Muscle of leg (tissue), 11 donors: ENCODE results near the gene EHBP1. TPM values are rescaled to one million over a fixed set of nuclear protein-coding genes. Genes with fewer than 3 reads are reported as not detected.
"Not testable (repeated sequence)": the region's sequence is repeated elsewhere in the genome, so short reads cannot be mapped to it uniquely, and the experiment has no call there.

ENCODE experiments used
- DNase-seq: peaks from one replicate; pipeline ENCODE4 v3.0.0; 2013
- H3K27ac ChIP-seq: one replicate; pipeline ENCODE4 v1.5.1; 2013; ENCODE audit warnings: mild to moderate bottlenecking, low read length, control low read depth
- H3K27me3 ChIP-seq: one replicate; pipeline ENCODE4 v1.6.1; 2013; ENCODE audit warnings: low read length; ENCODE audit not compliant: control insufficient read depth, insufficient read depth
- H3K36me3 ChIP-seq: one replicate; pipeline ENCODE4 v1.6.1; 2013; ENCODE audit warnings: low read length; ENCODE audit not compliant: control insufficient read depth, insufficient read depth
- H3K4me1 ChIP-seq: one replicate; pipeline ENCODE4 v1.6.1; 2013; ENCODE audit warnings: low read length; ENCODE audit not compliant: control insufficient read depth, insufficient read depth
- H3K4me3 ChIP-seq: one replicate; pipeline ENCODE4 v1.5.1; 2013; ENCODE audit warnings: low read length, control low read depth
- H3K9me3 ChIP-seq: replicated peaks from 2 replicates; pipeline ENCODE4 v1.6.1; 2013; ENCODE audit warnings: low read depth, low read length; ENCODE audit not compliant: control insufficient read depth
- WGBS: methylation state at CpG from one replicate; pipeline ENCODE4 v1.1.5; 2013; ENCODE audit warnings: missing lambda C conversion rate; ENCODE audit not compliant: insufficient coverage; 5-methylcytosine and 5-hydroxymethylcytosine counted together
- polyA plus RNA-seq, 8 donors: library from polyadenylated mRNA; unstranded; fragments of 120-200 nt; gene quantifications; one replicate each; pipeline versions ENCODE4 v1.2.1 to v1.2.3, GENCODE V29; 2013; ENCODE audit warnings: inconsistent platforms in 1 of 8, low replicate concordance in 1 of 8; ENCODE audit not compliant: insufficient read length in 8 of 8, insufficient read depth in 1 of 8
- total RNA-seq: library from RNA; stranded (reverse); fragments of 120-200 nt; gene quantifications from one replicate; pipeline ENCODE4 v1.2.4, GENCODE V29; 2013

EHBP1 gene
- total and polyA plus RNA-seq, 9 donors, result 21.8 to 41.1 (median 31.4) TPM

DNA sequence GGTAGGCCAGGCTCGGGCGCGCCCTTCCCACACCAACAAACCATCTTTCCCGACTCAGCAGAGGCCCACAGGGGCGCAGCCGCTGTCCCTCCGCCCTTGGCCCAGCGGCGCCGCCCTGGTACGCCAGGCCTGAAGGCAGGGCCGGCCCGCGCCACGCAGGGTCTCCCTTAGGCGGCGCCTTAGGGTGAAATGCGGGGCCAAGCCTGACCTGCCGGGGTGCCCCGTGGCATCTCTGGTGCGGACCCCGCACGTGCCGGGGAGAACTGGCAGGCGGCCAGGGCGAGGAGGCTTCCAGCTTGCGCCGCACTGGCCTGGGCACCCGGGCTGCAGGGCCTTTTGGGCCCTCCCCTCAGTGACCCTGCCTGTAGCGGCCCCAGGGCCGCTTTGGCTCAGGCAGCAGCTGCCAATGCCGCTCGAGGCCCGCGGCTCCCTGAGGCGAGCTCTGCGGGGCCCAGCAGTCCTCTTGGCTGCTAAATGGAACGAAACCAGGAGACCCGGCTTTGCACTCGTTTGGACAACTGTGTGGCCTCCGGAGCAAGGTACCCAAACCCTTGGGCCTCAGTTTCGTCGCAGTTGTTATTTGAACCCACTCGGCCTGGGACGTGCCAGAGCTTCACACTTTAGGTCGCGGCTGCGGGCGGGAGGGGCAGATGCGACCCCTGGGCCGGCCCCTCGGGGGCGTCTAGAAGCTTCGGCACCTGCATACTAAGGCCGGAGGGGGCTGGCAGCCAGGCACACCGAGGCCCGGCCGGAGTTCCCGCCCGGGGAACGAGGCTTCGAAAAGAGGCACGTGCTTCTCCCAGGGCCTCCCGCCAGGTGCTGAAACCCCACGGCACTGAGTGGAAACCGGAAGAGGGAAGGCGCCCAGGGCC lies 353.6 kb downstream of the EHBP1 start:
- H3K4me1 ChIP-seq, result peaks cover 48% of the 10 kb centered on the region
- H3K4me3 ChIP-seq, result no peak overlapping the region
- WGBS, result 1% methylated on average over 67 of the region's 67 CpGs
- H3K36me3 ChIP-seq, result no peaks in the 10 kb centered on the region
- no peak overlapping the region for H3K27ac ChIP-seq
- no peaks in the 10 kb centered on the region for H3K9me3 ChIP-seq
- DNase-seq, result peak; percentile 47
- H3K27me3 ChIP-seq, result peaks cover 61% of the 10 kb centered on the region

DNA sequence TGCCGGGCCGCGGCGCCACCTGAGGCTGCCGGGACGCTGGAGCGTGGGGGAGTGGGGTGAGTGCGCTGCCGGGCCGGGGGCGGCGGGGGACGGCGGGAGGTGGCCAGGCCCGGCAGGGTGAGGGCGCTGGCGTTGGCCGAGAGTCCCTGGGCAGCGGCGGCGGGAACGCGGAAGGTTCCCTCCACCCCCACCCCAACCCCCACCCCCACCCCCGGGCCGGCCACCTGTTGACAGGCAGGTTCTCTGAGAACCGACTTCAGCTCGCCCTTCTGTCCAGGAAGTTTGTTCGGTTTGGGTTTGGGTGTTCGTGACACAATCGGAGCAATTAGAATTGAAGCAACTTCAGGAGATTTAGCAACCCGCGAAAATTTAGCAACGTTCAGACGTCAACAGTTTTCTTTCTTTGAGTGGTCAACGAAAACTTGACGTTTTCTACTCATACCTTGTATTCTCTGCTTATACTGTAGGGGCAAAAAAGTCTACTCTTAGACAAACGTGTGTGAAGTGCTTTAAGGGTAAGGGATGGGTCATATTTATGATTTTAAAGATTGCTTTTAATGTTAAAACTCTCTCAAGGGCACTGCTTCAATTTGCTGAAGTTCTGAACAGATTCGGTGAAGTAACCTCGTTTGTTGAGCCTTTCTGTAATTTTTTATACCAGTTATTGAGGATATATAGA lies 354.4 kb downstream of the EHBP1 start:
- Histone ChIP-seq H3K4me3 (no peak overlapping the region), H3K27me3 (peaks cover 55% of the 10 kb centered on the region), H3K4me1 (peaks cover 44% of the 10 kb centered on the region), H3K36me3 (no peaks in the 10 kb centered on the region), H3K27ac (no peak overlapping the region), H3K9me3 (no peaks in the 10 kb centered on the region)
- WGBS, result 8% methylated on average over 9 of the region's 39 CpGs
- DNase-seq, result peak; percentile 27

DNA sequence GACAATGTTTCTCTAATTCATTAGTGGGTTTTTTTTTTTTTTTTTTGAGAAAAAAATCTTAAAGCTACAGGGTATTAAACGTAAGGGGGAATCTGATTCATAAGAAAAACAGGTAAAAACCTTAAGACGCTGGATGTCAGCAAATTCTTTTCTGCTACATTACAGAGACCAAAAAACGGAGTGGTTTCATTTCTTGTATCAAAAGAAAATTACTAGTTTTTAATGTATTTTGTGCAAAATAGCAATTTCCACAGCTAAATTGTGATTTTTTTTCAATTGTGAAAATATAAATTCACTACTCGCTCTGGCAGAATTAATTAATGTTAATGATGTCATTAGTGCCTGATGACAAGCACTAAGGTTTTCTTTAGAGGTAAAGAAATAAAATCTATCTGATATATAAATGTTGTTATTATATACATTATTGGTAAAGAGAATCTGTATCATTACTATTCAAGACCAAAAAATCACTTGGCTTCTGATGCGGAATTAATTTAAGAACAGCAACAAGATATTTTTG lies 355.0 kb downstream of the EHBP1 start:
- Histone ChIP-seq H3K4me3 (no peak overlapping the region), H3K27ac (no peak overlapping the region), H3K36me3 (no peaks in the 10 kb centered on the region), H3K4me1 (peaks cover 38% of the 10 kb centered on the region), H3K9me3 (no peaks in the 10 kb centered on the region), H3K27me3 (peaks cover 49% of the 10 kb centered on the region)
- peak; percentile 31 for DNase-seq
- no CpG with 5 or more reads among the region's 5 CpGs for WGBS

DNA sequence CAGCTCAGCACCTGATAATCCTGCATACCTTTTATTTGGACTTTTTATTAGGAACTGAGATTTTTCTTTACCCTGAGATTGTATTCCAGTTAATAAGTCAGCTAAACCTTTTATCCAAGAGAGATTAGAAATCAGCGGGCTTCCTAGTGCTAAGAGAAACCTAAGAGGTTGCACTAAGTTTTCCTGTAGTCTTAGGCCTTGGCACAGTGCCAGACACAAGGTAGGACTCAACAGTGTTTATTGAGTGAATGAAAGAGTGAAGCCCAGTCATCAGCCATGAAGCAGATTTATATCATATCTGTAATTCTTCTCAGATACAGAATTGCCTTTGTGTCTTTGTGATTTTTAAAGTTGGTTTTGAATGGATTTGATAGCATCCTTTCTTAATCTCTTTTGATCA lies 358.7 kb downstream of the EHBP1 start:
- H3K4me1 ChIP-seq, result peaks cover 5% of the 10 kb centered on the region
- H3K4me3 ChIP-seq, result no peak overlapping the region
- DNase-seq, result no peak
- no peaks in the 10 kb centered on the region for H3K9me3 ChIP-seq
- no peak overlapping the region for H3K27ac ChIP-seq
- peaks cover 18% of the 10 kb centered on the region for H3K27me3 ChIP-seq
- 80% methylated on average over 1 of the region's 1 CpG for WGBS
- H3K36me3 ChIP-seq, result no peaks in the 10 kb centered on the region

DNA sequence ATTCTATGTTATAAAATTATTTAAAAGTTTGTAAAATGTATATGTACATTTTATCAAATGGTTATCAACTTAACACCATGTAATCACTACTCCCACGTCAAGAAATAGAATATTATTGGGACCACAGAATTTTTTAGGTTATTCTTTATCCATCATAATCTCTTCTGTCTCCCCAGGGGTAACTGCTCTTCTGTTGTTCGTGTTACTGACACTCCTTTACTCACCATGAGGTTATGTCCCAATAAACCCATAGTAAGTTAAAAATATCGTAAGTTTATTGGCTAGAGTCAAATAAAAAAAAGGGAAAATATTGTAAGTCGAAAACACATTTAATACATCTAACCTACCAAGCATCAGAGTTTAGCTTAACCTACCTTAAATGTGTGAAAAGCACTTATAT lies 359.1 kb downstream of the EHBP1 start:
- no CpG with 5 or more reads among the region's 4 CpGs for WGBS
- DNase-seq, result no peak

DNA sequence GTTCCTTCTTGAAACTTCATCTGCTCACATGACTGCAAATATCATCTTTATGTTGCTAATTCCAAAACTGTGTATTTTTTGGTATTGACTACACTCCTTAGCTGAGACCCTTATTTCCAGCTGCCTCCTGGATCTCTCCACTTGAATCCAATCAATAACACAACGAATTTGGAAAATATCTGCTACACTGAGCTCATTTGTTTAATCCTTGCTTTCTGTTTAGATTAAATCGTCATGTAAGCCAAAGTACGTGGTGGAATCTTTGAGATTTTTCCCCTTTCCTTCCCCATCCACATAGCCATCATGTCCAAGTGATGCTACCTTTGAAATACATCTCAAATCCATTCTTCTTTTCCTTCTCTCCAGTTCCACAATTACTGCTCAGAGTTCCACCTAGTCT lies 360.8 kb downstream of the EHBP1 start:
- Histone ChIP-seq H3K36me3 (no peaks in the 10 kb centered on the region), H3K4me3 (no peak overlapping the region), H3K4me1 (no peaks in the 10 kb centered on the region), H3K9me3 (no peaks in the 10 kb centered on the region), H3K27ac (no peak overlapping the region), H3K27me3 (peaks cover 12% of the 10 kb centered on the region)
- 72% methylated on average over 3 of the region's 3 CpGs for WGBS
- no peak for DNase-seq

More for the DNA sequence above, 359.1 kb downstream of the EHBP1 start:
- H3K4me1 ChIP-seq, result peaks cover under 1% of the 10 kb centered on the region
- H3K9me3 ChIP-seq, result no peaks in the 10 kb centered on the region
- no peaks in the 10 kb centered on the region for H3K36me3 ChIP-seq
- H3K4me3 ChIP-seq, result no peak overlapping the region
- peaks cover 17% of the 10 kb centered on the region for H3K27me3 ChIP-seq
- no peak overlapping the region for H3K27ac ChIP-seq

DNA sequence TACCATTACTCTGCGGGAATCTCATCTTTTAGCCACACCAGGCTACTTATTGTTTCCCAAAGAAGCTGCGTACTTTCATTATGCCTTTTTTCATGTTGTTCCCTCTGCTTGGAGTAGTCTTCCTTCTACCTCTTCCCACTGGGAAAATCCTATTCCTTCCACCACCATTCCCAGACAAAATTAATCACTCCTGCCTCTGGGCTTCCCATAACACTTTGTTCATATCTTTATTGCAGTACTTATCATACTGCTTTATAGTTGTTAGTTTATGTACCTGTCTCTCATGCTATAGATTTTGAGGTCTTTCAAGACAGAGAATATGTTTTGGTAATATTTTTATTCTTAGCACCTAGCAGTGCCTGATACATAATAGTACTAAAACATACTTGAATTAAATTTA lies 361.3 kb downstream of the EHBP1 start:
- no peak overlapping the region for H3K4me3 ChIP-seq
- H3K9me3 ChIP-seq, result no peaks in the 10 kb centered on the region
- 64% methylated on average over 2 of the region's 2 CpGs for WGBS
- DNase-seq, result no peak
- no peak overlapping the region for H3K27ac ChIP-seq
- H3K36me3 ChIP-seq, result no peaks in the 10 kb centered on the region
- H3K4me1 ChIP-seq, result no peaks in the 10 kb centered on the region
- peaks cover 12% of the 10 kb centered on the region for H3K27me3 ChIP-seq

DNA sequence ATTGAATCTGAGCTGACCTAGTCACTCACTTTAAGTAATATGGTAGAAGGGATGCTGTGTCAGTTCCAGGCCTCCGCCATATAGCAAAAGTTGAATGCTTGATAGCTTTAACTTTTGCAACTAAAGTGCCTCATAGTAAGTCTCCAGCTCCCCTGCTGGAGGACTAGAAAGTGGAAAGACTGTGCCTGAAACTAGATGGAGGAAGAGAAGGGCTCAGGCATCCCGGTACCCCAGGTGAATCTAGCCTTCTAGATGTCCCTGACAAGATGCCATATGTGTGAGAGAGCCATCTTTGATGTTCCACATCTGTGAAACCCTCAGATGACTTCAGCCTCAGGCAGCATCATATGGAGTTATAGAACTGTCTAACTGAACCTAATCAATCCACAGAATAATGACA lies 366.2 kb downstream of the EHBP1 start:
- no peaks in the 10 kb centered on the region for H3K9me3 ChIP-seq
- no peak overlapping the region for H3K27ac ChIP-seq
- H3K4me1 ChIP-seq, result no peaks in the 10 kb centered on the region
- DNase-seq, result no peak
- no peaks in the 10 kb centered on the region for H3K36me3 ChIP-seq
- WGBS, result no CpG with 5 or more reads among the region's 2 CpGs
- H3K4me3 ChIP-seq, result no peak overlapping the region
- H3K27me3 ChIP-seq, result peaks cover 13% of the 10 kb centered on the region

DNA sequence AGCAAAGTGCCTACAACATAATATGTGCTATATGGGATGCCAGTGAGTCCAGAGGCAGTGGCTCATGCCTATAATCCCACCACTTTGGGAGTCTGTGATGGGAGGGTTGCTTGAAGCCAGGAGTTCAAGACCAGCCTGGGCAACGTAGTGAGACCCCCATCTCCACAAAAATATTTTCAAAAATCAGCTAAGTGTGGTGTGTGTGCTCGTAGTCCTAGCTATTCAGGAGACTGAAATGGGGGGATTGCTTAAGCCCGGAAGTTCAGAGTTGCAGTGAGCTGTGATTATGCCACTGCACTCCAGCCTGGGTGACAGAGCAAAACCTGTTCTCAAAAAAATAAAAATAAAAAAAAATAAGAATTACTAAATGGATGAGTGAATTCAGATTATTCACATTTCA lies 368.5 kb downstream of the EHBP1 start:
- Histone ChIP-seq H3K4me3 (no peak overlapping the region), H3K9me3 (no peaks in the 10 kb centered on the region), H3K4me1 (no peaks in the 10 kb centered on the region), H3K27me3 (peaks cover 8% of the 10 kb centered on the region), H3K27ac (no peak overlapping the region), H3K36me3 (no peaks in the 10 kb centered on the region)
- no peak for DNase-seq
- no CpG with 5 or more reads among the region's 3 CpGs for WGBS

DNA sequence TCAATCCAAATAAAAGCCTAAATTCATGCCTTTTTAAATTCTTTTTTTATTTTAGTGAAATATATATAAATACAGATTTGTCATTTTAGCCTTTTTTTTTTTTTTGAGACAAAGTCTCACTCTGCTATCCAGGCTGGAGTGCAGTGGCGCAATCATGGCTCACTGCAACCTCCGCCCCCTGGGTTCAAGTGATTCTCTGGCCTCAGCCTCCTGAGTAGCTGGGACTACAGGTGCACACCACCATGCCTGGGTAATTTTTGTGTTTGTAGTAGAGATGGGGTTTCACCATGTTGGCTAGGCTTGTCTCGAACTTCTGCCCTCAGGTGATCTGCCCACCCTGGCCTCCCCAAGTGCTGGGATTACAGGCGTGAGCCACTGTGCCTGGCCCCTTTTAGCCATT lies 368.9 kb downstream of the EHBP1 start:
- H3K9me3 ChIP-seq, H3K4me1 ChIP-seq, DNase-seq, H3K27ac ChIP-seq, H3K4me3 ChIP-seq, H3K36me3 ChIP-seq, H3K27me3 ChIP-seq: not testable (repeated sequence)
- WGBS, result 100% methylated on average over 2 of the region's 4 CpGs
